ENCODE results near the gene CLDND1. TPM values are rescaled to one million over a fixed set of nuclear protein-coding genes. Genes with fewer than 3 reads are reported as not detected.

CLDND1 gene
- total and polyA plus RNA-seq, 2 of the 4 experiments (the other 2 are of a cell fraction), result 75.8 to 78.3 TPM

DNA sequence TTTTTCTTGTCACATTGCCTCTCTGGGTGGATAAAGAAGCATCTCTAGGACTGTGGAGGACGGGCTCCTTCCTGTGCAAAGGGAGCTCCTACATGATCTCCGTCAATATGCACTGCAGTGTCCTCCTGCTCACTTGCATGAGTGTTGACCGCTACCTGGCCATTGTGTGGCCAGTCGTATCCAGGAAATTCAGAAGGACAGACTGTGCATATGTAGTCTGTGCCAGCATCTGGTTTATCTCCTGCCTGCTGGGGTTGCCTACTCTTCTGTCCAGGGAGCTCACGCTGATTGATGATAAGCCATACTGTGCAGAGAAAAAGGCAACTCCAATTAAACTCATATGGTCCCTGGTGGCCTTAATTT is 9.6 kb upstream of the CLDND1 start:
- Histone ChIP-seq H3K14ac (replicated peaks; ENCODE audit: low read depth, low read length) (no peak overlapping the region), H4K20me1 (ENCODE audit: insufficient read depth, low read length) (no peaks in the 10 kb centered on the region), H3K4me1 (ENCODE audit: control insufficient read depth, insufficient read depth, low read length) (no peaks in the 10 kb centered on the region), H2AK5ac (ENCODE audit: low read depth, low read length) (no peak overlapping the region), H3K56ac (ENCODE audit: extremely low read depth, insufficient read depth, low read length) (no peak overlapping the region), H3K36me3 (ENCODE audit: control insufficient read depth, insufficient read depth, low read length) (no peaks in the 10 kb centered on the region), H2BK120ac (ENCODE audit: low read depth, low read length) (no peak overlapping the region), H3K9me3 (ENCODE audit: control insufficient read depth, insufficient read depth, low read length) (no peaks in the 10 kb centered on the region), H3K9ac (ENCODE audit: low read depth, low read length) (no peak overlapping the region), H2BK20ac (ENCODE audit: low read depth, low read length) (no peak overlapping the region), H2BK15ac (ENCODE audit: low read depth, low read length) (no peak overlapping the region), H3K18ac (ENCODE audit: low read depth, low read length) (no peak overlapping the region), H3K4ac (ENCODE audit: low read depth, low read length) (no peak overlapping the region), H3K4me3 (ENCODE audit: insufficient read depth, low read depth, low read length) (no peak overlapping the region), H3K27me3 (ENCODE audit: control insufficient read depth, insufficient read depth, low read length) (peaks cover 7% of the 10 kb centered on the region), H4K91ac (ENCODE audit: insufficient read depth, low read depth, low read length) (no peak overlapping the region), H4K8ac (ENCODE audit: low read depth in 2 of 2, low read length in 2 of 2) (no peak overlapping the region), H2AK9ac (replicated peaks; ENCODE audit: low read depth, low read length, poor library complexity) (no peak overlapping the region), H3K27ac (ENCODE audit: insufficient read depth, low read length) (no peak overlapping the region), H4K5ac (ENCODE audit: low read depth, low read length) (no peak overlapping the region), H3K79me1 (ENCODE audit: low read depth in 1 of 2, low read length in 2 of 2) (no peaks in the 10 kb centered on the region), H3K23ac (ENCODE audit: low read depth, low read length) (no peak overlapping the region), H2AFZ (replicated peaks; ENCODE audit: low read length, poor library complexity) (no peak overlapping the region), H2BK5ac (ENCODE audit: low read depth, low read length, poor library complexity, severe bottlenecking) (no peak overlapping the region), H3K4me2 (ENCODE audit: low read depth, low read length) (no peak overlapping the region), H3K9me1 (ENCODE audit: insufficient read depth, low read length) (no peaks in the 10 kb centered on the region)
- dilution Hi-C loops (cut with HindIII; ENCODE audit: low sequenced_read_pairs, unreplicated experiment), result no loop called here
- no peak for DNase-seq
- intact Hi-C loops (cut with micrococcal nuclease), result no loop called here
- BruUV-seq (replicated peaks), result no TSS peak
- ChIA-PET POLR2A (ENCODE audit: unreplicated experiment) (no interaction called here), CTCF (interaction anchor here (0.9 kb wide), 1 partner anchor 13 kb away, joined by 3 read pairs; no protein-coding TSS in a partner anchor)
- WGBS, 2 experiments (ENCODE audit: extremely low coverage in 2 of 2, insufficient read length in 1 of 2), result 64% methylated on average over 5 of the region's 5 CpGs; no CpG with 5 or more reads in 1 of the 2 experiments
- in situ Hi-C loops (cut with MboI; ENCODE audit: low sequenced_read_pairs), result no loop called here
- ATAC-seq (ENCODE audit: low read depth), result no peak
- TF ChIP-seq SMC3 (IDR thresholded peaks at IDR 0.05; ENCODE audit: low read depth, low read length) (no peak), FOS (IDR thresholded peaks at IDR 0.05; ENCODE audit: low read depth, low read length) (no peak), MAFK (IDR thresholded peaks at IDR 0.05; ENCODE audit: low read depth, low read length) (no peak), RAD21 (IDR thresholded peaks at IDR 0.05; ENCODE audit: low read length) (no peak), CHD1 (IDR thresholded peaks at IDR 0.05; ENCODE audit: low read depth, low read length) (no peak), BHLHE40 (IDR thresholded peaks at IDR 0.05; ENCODE audit: low read depth, low read length) (no peak), CEBPB (IDR thresholded peaks at IDR 0.05; ENCODE audit: low read depth, low read length) (no peak), MAZ (IDR thresholded peaks at IDR 0.05; ENCODE audit: borderline replicate concordance, low read depth, low read length) (no peak)
- TF ChIP-seq, protein P1, sequence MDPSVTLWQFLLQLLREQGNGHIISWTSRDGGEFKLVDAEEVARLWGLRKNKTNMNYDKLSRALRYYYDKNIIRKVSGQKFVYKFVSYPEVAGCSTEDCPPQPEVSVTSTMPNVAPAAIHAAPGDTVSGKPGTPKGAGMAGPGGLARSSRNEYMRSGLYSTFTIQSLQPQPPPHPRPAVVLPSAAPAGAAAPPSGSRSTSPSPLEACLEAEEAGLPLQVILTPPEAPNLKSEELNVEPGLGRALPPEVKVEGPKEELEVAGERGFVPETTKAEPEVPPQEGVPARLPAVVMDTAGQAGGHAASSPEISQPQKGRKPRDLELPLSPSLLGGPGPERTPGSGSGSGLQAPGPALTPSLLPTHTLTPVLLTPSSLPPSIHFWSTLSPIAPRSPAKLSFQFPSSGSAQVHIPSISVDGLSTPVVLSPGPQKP (IDR thresholded peaks at IDR 0.05; ENCODE audit: borderline replicate concordance, low read depth, low read length), result no peak
- TF ChIP-seq, protein P2, sequence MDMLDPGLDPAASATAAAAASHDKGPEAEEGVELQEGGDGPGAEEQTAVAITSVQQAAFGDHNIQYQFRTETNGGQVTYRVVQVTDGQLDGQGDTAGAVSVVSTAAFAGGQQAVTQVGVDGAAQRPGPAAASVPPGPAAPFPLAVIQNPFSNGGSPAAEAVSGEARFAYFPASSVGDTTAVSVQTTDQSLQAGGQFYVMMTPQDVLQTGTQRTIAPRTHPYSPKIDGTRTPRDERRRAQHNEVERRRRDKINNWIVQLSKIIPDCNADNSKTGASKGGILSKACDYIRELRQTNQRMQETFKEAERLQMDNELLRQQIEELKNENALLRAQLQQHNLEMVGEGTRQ (IDR thresholded peaks at IDR 0.05; ENCODE audit: low read depth, low read length), result no peak

All from IMR-90 (cell line).